ENCODE data around the gene PTPRM. TPM values are rescaled to one million over a fixed set of nuclear protein-coding genes. Genes with fewer than 3 reads are reported as not detected.

Gene PTPRM
- 58.5 and 70.3 TPM in 2 replicates for total RNA-seq

GRCh38 chr18:7566567-7567473, at the start of gene PTPRM:
PTPRM (plus strand) TSS chr18:7567316; CDS start chr18:7567819, 503 bp downstream.

Small RNA genes lying within 50 kb of the gene (small RNA-seq; reads per million reads assigned to genes)
- gene AP001094.1 (not detected), gene RF00012 (0.23 reads per million)

Measured in placental epithelial cell (primary cell).